ENCODE measurements around the gene TM9SF2.

Gene TM9SF2

GRCh38 chr13:99496184-99497142 is 4.8 kb upstream of the TM9SF2 start:
- H3K27ac ChIP-seq, result peak overlapping the region; percentile 40; the same call in 1 of the 2 replicates
- TF ChIP-seq ZFX (IDR thresholded peaks at IDR 0.05) (no peak), CTCF (conservative IDR thresholded peaks at IDR 0.05) (no peak)

- peak overlapping the region; percentile 69 for H3K27ac ChIP-seq
- TF ChIP-seq CTCF (conservative IDR thresholded peaks at IDR 0.05) (no peak), ZFX (IDR thresholded peaks at IDR 0.05) (no peak)
Measured at GRCh38 chr13:99498171-99499161, 2.8 kb upstream of the TM9SF2 start.

- H3K27ac ChIP-seq, result peak overlapping the region; percentile 87
- TF ChIP-seq ZFX (IDR thresholded peaks at IDR 0.05), result no peak
- no peak for TF ChIP-seq CTCF (conservative IDR thresholded peaks at IDR 0.05)
Measured at GRCh38 chr13:99500839-99501183, 461 bp upstream of the TM9SF2 start.

GRCh38 chr13:99501848-99502301 is 603 bp downstream of the TM9SF2 start:
- no peak for TF ChIP-seq CTCF (conservative IDR thresholded peaks at IDR 0.05)
- TF ChIP-seq ZFX (IDR thresholded peaks at IDR 0.05), result 0 out of 2 replicates have a peak, but pooled peaks have one; percentile 25
- H3K27ac ChIP-seq, result peak overlapping the region; percentile 87

- no peak overlapping the region for H3K27ac ChIP-seq
- no peak for TF ChIP-seq ZFX (IDR thresholded peaks at IDR 0.05)
- peak; percentile 57 for TF ChIP-seq CTCF (conservative IDR thresholded peaks at IDR 0.05)
Measured at GRCh38 chr13:99505814-99506269, 4.6 kb downstream of the TM9SF2 start.

GRCh38 chr13:99506634-99507033 is 5.4 kb downstream of the TM9SF2 start:
- TF ChIP-seq ZFX (IDR thresholded peaks at IDR 0.05), result no peak
- TF ChIP-seq CTCF (conservative IDR thresholded peaks at IDR 0.05), result no peak
- H3K27ac ChIP-seq, result no peak overlapping the region

Measured in C4-2B (cell line).